CD4-positive, alpha-beta T cell treated with Interleukin-15 for 4 hours (primary cell): ENCODE data around the gene FOXI1.

Experiments
- DNase-seq: peaks from one replicate; pipeline ENCODE4 v3.0.0-alpha.2; 2020; ENCODE audit warnings: low spot score

Gene FOXI1

GRCh38 chr5:170150713-170151096 is 45.0 kb downstream of the FOXI1 start:
- DNase-seq = no peak

- DNase-seq = no peak
These were observed 45.6 kb downstream of the FOXI1 start for GRCh38 chr5:170151097-170151831.

- no peak for DNase-seq
These were observed 47.1 kb downstream of the FOXI1 start for GRCh38 chr5:170152767-170153166.

GRCh38 chr5:170154297-170154696 is 48.6 kb downstream of the FOXI1 start:
- DNase-seq = no peak

GRCh38 chr5:170154744-170155143 is 49.0 kb downstream of the FOXI1 start:
- DNase-seq = no peak

GRCh38 chr5:170155771-170156170 is 50.1 kb downstream of the FOXI1 start:
- no peak for DNase-seq

- DNase-seq = no peak
These were observed 53.5 kb downstream of the FOXI1 start for GRCh38 chr5:170159101-170159698.
